ENCODE measurements around the gene ADGRG2. TPM values are rescaled to one million over a fixed set of nuclear protein-coding genes. Genes with fewer than 3 reads are reported as not detected.

Gene ADGRG2
- total RNA-seq, 1 experiment from 2014 or later: not detected

DNA sequence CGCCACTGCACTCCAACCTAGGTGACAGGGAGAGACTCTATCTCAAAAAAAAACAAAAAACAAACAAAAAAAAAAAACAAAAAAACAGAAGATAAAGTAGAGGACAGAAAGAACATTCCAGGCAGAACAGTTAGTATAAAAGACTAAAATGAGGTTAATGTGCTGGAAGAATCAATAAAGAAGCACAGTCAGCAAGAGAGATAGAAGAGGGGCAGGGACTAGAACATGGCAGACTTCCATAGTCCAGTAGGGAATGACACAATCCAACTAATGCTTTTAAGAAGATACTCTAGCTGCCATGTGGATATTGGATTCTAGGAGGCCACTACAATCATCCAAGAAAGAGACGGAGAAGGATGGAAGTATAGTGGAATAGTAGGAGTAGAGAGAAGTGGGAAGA, 11.6 kb downstream of the ADGRG2 start (continued):
- TF ChIP-seq CTCF (IDR thresholded peaks at IDR 0.05 in 2 of 3, conservative IDR thresholded peaks at IDR 0.05 in 1 of 3; ENCODE audit: borderline replicate concordance in 1 of 3, insufficient read depth in 1 of 3, low read depth in 2 of 3, low read length in 2 of 3): no peak
- TF ChIP-seq EGR1 (IDR thresholded peaks at IDR 0.05; ENCODE audit: low read depth): no peak
- no peak for TF ChIP-seq EZH2phosphoT487 (IDR thresholded peaks at IDR 0.05; ENCODE audit: borderline replicate concordance)

DNA sequence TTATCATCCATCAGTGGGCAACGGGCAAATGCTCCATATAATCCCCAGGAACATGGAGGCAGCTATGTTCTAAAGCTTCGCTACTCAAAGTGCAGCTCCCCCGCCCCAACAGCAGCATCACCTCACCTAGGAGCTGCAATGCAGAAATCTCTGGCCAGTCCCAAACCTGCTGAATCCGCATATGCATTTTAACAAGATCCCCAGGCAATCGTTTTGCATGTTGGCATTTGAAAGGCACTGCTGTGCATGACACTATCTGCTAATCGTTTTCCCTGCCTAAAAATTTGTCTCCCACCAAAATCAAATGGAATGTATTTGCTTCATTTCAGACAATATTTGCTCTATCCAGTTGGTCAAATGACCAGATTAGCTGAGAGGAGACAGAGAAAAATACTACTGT, 15.2 kb downstream of the ADGRG2 start:
- ChIA-PET RAD21 (ENCODE audit: low non-redundant PET in 1 of 2, low total read pairs in 2 of 2, uncharacterized antibody in 2 of 2, unreplicated experiment in 2 of 2) (interaction anchor here in 1 of 2 experiments (0.6 kb wide), 1 partner anchor 154 kb away, joined by 6 read pairs; no protein-coding TSS in a partner anchor), POLR2A (no interaction called here), CTCF (no interaction called here)
- intact Hi-C loops (cut with micrococcal nuclease): loop anchor here (10.0 kb wide), 1 partner anchor 218 kb away; no protein-coding TSS in a partner anchor
- H4K20me1 ChIP-seq (ENCODE audit: insufficient read depth): no peaks in the 10 kb centered on the region
- H3K4me3 ChIP-seq (replicated peaks in 1 of 2; ENCODE audit: low read depth in 1 of 2, low read length in 2 of 2): no peak overlapping the region
- no peaks in the 10 kb centered on the region for H3K4me1 ChIP-seq (ENCODE audit: control insufficient read depth in 1 of 2, insufficient read depth in 2 of 2, low read length in 2 of 2)
- no peak overlapping the region for H2AFZ ChIP-seq (ENCODE audit: low read depth, low read length, poor library complexity, severe bottlenecking)
- no TSS peak for BruUV-seq (replicated peaks)
- ATAC-seq: no peak
- no peaks in the 10 kb centered on the region for H3K27me3 ChIP-seq (ENCODE audit: insufficient read depth, low read length)
- DNase-seq (ENCODE audit: low read depth, low spot score): no peak
- H3K27ac ChIP-seq (ENCODE audit: low read depth, low read length): no peak overlapping the region
- H3K9me3 ChIP-seq (ENCODE audit: control insufficient read depth in 1 of 2, insufficient read depth in 1 of 2, low read depth in 1 of 2, low read length in 2 of 2): no peaks in the 10 kb centered on the region
- H3K9me2 ChIP-seq (ENCODE audit: insufficient read depth): no peaks in the 10 kb centered on the region
- no peaks in the 10 kb centered on the region for H3K79me2 ChIP-seq (ENCODE audit: insufficient read depth, low read length)
- H3K9ac ChIP-seq (ENCODE audit: low read length): no peak overlapping the region
- no peak overlapping the region for H3K4me2 ChIP-seq (ENCODE audit: low read length)
- no peaks in the 10 kb centered on the region for H3K36me3 ChIP-seq (ENCODE audit: control insufficient read depth in 1 of 2, insufficient read depth in 2 of 2, low read length in 2 of 2)
- TF ChIP-seq SRF (IDR thresholded peaks at IDR 0.05; ENCODE audit: low read depth) (no peak), TCF7L2 (IDR thresholded peaks at IDR 0.05; ENCODE audit: borderline replicate concordance, extremely low read depth, insufficient read depth, insufficient read length) (no peak), CTCF (IDR thresholded peaks at IDR 0.05 in 2 of 3, conservative IDR thresholded peaks at IDR 0.05 in 1 of 3; ENCODE audit: borderline replicate concordance in 1 of 3, insufficient read depth in 1 of 3, low read depth in 2 of 3, low read length in 2 of 3) (no peak), EGR1 (IDR thresholded peaks at IDR 0.05; ENCODE audit: low read depth) (no peak), EZH2phosphoT487 (IDR thresholded peaks at IDR 0.05; ENCODE audit: borderline replicate concordance) (no peak), REST (IDR thresholded peaks at IDR 0.05; ENCODE audit: low read depth) (no peak), ZBTB33 (IDR thresholded peaks at IDR 0.05; ENCODE audit: extremely low read depth, insufficient replicate concordance, low read length) (no peak), CEBPB (IDR thresholded peaks at IDR 0.05; ENCODE audit: low read depth) (no peak), FOSL1 (IDR thresholded peaks at IDR 0.05; ENCODE audit: low read depth) (no peak), POLR2A (IDR thresholded peaks at IDR 0.05; ENCODE audit: borderline replicate concordance, extremely low read depth, insufficient read depth, insufficient read length) (no peak), RAD21 (IDR thresholded peaks at IDR 0.05; ENCODE audit: low read depth) (no peak), SIN3A (IDR thresholded peaks at IDR 0.05; ENCODE audit: low read depth) (no peak), ZFX (IDR thresholded peaks at IDR 0.05) (no peak)
- TF ChIP-seq, protein P1, sequence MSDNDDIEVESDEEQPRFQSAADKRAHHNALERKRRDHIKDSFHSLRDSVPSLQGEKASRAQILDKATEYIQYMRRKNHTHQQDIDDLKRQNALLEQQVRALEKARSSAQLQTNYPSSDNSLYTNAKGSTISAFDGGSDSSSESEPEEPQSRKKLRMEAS (IDR thresholded peaks at IDR 0.05): no peak

Measured in HCT116 (cell line).